DMS79 treated with DMSO at 0.1 percent for 48 hours (cell line): Measurements from ENCODE around the gene STAT4.
A peak's percentile ranks its signal among the peaks of the same experiment; 100 is the strongest.
"Not testable (repeated sequence)": the region's sequence is repeated elsewhere in the genome, so short reads cannot be mapped to it uniquely, and the experiment has no call there.

Experiments used
- DNase-seq: peaks from one replicate; lab custom pipeline; 2025; lab: John Stamatoyannopoulos, UW

STAT4 gene

DNA sequence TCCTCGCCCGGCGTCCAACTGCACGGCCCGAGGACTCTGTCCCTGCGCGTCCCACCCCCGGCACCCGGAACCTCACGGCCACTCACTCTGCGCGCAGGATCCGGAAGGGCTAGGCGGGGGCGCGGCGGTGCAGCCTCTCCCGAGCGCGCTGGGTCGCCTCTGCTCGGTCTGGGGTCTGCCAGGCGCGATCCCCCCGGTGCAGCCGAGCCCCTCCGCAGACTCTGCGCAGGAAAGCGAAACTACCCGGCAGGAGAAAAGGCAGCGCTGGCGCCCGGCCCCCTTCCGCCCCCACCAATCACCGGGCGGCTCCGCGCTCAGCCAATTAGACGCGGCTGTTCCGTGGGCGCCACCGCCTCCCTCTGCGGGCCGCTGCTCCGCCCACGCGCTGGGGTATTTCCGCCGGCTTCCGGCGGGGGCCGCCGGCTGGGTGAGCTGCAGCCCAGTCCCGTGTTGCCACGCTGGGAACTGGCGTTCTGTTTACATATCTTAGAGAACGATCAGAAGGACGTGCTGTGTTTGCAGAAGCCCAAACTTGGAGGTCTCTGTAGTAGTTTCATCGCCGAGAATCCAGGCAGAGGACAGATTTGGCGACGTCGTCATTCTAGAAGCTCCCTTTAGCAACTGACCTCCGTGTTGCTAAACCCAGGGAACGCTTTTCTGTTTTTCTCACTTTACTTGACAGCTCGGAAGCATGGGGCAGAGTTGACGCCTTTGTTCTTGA lies 136.7 kb downstream of the STAT4 start, which contains the start of gene STAT1:
Gene STAT1, minus strand, starts transcription at position 240 of the 721 bp plus-strand sequence. CDS start 4,168 bp downstream, outside the sequence.
- DNase-seq: peak; percentile 93

DNA sequence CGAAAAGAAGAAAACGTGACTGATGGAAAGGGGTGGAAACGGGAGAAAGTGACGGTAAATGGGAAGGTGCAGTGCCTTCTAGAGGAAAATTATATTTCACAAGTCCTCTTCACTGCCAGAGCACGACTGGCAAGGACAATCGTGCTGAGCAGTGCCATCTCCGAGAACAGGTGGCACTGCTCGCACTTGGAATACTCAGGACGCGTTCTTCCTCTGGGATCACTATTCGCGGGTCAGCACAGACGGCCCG lies 137.2 kb downstream of the STAT4 start:
- DNase-seq: no peak

DNA sequence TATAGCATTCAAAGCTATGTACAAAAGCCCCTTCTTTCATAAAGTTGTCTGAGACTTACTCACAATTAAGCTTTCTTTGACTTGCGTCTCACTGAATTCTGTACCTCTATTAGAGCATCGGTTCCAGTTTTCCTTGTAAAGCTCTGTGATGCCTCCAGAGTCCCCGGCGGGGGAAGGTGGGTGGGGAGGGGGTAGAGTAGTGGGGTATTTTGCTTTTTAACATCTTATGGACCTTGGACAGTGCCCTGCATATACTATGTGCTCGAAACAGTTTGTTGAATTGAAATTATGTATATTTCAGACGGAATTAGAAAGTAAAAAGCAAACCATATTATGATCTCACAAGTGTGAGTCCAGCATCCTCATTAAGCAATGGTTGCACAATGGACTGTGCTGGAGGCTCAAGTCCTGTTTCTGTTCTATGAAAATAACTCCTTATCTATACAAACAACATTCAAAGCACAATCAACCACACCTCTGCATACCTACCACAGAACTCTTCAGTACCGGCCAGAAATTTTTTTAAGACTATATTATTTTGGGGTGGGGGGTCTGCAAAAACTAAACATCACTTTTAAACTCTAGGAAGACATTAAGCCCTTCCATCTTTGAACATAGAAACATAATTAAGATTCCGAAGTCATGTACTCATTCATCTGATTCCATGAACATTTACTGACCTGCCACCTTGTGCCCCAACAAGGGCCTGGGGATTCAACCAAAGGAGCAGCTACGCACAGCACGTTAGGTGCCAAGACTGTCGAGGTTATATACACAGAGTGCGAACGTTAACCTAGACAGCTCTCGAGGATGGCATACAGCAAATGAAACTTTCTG lies 137.7 kb downstream of the STAT4 start:
- DNase-seq: peak; percentile 64

DNA sequence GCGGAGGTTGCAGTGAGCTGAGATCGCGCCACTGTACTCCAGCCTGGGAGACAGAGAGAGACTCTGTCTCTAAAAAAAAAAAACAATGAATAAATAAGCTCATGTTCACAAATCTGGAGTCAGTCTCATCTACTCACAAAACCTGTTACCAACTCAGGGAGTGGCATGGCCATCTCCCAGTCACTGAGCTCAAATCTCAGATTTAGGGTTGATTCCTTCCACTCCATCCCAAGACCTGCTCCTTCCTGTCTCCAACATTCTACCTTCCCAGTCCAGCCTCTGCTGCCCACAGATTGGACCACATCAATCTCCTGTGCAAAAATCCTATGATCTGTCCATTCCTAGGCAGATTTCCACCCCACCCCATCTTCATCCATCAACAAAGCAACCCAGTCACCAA lies 138.4 kb downstream of the STAT4 start:
- no peak for DNase-seq

DNA sequence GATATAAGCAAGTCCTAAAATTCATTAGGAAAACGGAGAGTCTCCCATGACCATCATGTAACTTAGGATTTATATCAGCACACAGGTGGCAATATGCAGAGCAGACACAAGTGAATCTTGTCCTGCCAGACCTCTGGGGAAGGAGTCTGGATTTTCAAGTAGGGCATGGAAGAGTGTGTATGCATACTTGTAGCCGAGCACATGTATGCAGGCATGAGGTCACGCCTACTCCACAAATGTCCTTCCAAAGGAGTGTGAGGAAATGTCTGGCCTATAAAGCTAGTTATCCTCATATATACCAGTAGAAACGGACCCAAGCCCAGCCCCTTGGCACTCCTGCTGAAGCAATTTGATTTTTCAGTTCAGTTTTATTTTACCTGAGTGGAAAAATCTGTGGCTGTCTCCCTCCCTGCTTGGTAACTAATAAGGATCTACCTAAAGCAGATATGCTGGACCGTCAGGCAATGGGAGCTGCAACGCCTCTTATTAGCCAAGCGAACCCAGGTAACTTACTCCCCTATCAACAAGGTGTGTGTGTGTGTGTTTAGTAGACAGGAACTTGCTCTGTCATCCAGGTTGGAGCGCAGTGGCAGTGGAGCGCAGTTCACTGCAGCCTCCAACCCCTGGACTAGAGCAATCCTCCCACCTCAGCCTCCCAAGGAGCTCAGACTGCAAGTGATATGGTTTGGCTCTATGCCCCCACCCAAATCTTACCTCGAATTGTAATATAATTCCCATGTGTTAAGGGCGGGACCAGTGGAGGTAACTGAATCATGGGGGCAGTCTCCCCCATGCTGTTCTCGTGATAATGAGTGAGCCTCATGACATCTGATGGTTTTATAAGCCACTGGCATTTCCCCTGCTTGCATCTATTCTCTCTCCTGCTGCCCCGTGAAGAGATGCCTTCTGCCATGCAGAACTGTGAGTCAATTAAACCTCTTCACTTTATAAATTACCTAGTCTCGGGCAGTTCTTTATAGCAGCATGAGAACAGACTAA lies 139.6 kb downstream of the STAT4 start:
- DNase-seq: no peak

DNA sequence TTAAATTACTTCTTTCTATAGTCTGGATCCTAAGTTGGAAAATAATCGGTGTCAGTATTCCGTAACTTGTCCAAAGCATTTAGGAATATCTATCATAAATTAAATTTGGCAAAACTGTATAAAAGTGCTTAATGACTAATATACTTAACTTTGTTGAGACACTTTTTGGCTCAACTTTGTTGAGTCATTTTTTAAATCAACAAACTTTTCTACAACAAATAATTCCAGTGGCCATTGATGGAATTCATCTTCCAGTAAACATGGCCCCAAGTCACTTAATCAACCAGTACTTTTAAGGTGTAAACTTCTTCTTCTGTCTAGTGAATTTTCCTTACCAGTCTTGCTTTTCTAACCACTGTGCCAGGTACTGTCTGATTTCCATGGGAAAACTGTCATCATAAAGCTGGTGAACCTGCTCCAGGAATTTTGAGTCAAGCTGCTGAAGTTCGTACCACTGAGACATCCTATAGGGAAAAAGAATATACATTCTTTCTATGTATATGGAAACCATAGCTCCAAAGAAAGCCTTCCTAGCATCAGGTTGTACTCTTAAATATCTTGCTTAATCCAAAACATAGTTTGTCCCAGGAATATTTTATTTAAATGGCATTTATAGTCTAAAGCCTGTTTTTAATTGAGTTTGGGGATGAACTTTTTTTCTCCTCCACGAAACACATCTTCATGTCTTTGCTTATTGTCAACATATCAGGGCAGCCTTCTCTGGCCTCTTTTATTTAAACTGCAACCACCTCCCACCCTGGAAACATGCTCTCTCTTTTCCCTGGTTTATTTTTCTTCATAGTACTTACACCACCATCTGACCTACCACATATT lies 141.0 kb downstream of the STAT4 start:
- DNase-seq: no peak

DNA sequence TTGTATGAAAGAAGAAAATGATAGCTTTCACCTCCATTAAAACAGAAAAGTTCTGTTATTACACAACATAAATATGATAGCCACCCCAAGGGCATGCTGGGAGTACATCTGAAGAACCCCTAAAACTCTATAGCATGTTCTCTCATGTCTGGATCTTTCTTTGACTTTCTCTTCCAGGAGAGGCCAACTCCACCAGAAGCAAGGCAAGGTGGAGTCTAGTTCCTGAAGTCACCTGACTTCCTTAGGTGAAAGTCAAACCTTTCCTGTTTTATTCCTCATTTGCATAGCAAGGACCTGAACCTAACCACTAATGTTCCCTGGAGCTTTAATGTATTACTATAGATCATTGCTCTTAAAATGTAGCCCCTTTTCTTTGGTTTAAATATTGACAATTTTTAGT lies 142.5 kb downstream of the STAT4 start:
- DNase-seq: no peak

DNA sequence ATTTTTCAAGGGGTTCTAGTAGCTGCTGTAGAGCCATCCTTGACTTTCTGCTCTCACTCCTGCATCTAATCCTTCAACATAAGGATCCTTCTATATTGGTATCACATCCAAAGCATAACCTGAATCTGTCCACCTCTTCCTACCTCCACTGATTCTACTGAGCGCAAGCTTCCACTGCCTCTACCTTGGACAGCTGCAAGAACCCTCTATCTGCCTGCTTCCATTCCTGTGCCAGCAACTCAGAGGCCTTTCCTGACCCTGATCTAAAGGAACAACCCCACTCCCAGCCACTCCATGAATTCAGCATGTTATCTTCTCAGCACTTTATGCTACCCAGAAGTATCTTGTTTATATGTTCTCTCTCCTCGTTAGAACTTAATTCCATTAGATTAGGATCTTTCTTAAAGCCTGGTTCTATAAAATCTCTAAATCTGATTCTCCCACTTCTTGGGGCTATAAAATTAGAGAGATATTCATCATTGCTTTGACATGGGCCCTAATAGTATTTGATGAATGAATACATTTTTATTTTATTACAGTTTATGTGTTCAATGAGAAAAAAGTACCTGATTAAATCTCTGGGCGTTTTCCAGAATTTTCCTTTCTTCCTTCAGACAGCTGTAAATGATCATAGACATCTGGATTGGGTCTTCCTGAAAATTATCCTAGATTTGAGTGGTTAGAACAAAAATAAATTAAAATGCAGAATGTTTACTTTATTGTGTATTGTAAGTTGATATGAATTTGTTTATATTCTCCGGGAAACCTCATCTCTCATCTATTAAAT lies 143.6 kb downstream of the STAT4 start:
- DNase-seq: no peak

DNA sequence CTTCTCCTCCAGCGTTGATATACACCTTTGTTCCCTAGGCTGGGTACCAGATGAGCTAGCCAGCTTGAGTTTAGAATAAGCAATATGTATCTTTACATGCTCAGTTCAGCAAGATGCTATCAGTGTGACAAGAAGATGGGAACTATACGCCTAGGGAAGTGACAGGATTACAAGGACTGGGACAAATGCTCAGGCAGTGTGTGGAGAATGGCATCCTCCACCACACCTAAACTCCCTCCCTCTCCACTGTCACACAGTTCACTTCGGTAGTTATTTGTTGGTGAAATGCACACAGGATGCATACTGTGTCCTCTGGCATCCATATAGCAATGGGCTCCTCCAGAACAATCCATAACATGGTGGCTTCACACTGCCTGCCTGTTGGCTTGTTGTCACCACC lies 144.5 kb downstream of the STAT4 start:
- no peak for DNase-seq

DNA sequence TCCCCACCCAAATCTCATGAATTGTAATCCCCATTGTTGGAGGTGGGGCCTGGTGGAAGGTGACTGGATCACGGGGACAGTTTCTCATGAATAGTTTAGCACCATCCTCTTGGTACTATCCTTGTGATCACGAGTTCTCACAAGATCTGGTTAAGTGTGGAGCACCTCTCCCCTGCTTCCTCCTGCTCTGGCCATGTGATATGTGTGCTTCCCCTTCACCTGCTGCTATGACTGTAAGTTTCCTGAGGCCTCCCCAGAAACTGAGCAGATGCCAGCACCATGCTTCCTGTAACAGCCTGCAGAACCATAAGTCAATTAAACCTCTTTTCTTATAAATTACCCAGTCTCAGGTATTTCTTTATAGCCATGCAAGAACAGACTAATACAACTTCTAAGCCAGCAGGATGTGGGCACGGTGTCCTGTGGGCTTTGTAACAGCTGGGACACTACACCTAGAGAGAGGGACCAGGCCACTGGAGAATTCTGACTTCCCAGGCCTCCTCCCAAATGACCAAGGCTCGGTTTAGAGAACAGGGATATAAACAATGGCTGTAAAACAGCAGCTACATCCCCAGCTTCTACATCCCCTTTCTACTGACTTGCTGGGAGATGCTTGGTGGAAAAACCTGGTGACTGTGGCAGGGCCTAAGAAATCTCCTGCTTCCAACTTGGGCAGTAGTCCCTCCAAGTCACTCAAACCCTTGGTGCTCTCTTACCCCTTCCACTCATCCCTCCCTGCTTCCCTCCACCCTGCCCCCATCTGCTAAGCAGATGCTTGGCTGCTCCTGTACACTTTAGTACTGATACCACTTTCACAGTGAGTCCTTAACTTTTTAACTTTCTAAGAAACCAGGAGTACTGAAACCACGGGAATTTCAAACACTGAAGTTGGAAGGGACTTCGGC lies 147.1 kb downstream of the STAT4 start:
- no peak for DNase-seq

DNA sequence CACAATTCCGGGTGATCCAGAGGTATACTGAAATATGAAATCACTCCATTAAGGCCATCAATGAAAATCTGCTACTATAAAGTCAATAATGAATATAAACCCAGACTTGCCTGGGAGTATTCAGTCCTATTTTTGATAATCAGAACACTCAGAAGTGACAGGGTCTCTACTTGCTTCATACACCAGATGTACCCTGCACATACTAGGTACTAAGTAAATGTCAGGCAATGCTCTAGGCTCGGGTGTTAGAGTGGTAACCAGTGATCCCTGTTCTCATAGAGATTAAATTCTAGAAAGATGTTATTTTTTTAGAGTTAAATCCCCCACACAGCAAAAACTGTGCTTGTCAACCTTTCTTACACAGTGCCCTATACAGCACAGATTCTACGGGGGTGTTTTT lies 149.2 kb downstream of the STAT4 start:
- DNase-seq: no peak

DNA sequence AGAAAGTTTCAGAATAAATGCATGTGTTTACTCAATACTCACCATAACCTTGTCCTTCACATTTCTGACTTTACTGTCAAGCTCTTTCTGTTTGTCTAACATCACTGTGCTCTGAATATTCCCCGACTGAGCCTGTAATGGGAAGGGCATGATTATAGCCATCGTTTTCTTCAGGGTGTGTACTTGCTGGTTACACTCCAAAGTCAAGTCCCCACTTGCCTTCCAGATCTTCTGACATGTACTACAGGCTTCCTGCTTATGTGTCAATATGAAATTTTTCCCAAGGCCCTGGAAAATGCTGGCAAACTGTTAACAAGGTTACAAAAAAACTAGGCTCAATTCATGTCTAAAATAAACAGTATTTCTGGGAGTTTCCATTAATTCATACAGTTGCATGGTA lies 149.8 kb downstream of the STAT4 start:
- DNase-seq: no peak

DNA sequence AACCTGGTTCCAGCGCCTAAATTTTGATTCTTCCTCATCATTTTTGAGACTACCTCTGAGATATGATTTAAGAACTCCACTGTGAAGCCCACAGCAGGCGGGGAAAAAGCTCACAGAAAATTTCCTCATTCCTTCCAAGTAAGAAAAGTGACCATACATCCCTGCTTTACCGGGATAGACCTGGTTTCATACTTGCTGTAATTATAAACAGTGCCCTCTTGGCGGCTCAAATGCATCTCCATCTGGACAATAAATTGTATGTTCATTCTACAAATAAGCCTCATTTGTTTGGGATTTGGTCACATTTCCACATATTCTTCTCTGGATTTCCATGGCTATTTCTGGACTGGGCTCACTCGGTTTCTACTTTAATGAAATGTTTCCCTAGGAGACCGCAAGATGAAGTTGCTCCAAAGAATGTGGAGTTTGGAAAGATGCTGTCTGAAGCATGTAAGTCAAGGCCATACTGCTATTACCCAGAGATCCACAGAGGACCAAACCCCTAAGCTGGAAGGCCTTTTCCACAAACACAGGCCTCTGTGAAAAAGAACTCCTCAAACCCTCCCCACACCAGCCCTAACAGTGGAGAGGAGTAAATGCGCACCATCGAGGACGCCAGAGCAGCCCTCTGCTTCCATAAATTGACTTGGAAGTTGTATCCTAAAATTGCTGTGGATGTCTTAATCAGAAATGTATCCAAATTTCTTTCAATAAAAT lies 150.7 kb downstream of the STAT4 start:
- no peak for DNase-seq

DNA sequence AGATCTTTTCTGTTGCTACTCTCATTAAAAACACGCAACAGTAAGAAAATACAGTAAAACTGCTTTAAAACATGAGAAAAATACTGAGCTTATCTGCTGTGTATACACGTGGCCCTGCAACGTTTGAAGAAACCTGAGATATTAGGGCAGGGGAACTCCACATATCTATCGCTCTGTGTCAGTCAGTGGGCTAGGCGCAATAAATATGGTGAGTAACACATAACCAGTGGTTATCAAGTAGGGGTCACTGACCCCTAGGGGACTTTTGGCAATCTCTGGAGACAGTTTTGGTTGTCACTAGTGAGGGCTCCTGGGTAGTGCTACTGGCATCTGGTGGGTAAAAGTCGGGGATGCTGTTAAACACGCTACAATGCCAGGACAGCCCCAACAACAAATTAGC lies 151.7 kb downstream of the STAT4 start:
- no peak for DNase-seq

DNA sequence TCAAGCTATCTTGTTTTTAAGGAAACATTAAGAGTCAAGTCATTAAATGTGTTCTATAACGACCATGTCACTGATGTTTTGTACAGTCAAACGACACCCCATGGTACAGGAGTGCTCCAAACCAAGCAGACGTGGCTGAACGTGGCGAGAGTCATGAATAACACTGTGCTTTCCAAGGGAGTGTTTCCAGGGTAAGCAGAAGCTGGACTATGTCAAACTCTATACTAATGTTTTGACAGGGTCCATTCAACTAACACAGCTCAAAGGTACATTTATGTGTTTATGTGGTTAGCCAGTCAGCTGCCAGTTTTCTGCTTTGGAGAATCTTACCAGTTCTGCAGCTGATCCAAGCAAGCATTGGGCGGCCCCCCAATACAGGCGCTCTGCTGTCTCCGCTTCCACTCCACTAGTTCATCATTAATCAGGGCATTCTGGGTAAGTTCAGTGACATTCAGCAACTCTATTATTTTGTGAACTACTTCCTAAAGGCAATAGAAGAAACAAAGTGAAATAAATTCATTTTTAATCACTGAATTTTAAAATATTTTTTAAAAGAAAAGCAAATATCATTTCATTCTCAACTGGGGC lies 153.2 kb downstream of the STAT4 start:
- no peak for DNase-seq

DNA sequence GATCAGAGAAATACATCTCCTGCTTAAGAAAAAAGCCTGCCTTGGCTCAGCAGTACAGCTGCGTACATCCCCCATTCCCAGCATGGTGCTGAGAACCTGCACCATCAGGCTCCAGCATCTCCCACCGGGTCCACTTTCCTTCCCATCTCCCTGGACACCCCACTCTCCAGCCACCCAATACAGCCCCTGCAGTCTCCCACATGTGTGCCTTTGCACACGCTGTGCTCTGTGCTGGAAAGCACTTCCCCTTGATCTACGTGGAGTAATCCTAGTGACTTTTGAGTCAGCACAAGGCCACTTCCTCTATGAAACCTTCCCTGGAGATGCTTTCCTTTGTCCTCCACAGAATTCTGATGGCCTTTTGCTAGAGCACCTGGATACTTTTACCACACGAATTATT lies 153.8 kb downstream of the STAT4 start:
- no peak for DNase-seq

DNA sequence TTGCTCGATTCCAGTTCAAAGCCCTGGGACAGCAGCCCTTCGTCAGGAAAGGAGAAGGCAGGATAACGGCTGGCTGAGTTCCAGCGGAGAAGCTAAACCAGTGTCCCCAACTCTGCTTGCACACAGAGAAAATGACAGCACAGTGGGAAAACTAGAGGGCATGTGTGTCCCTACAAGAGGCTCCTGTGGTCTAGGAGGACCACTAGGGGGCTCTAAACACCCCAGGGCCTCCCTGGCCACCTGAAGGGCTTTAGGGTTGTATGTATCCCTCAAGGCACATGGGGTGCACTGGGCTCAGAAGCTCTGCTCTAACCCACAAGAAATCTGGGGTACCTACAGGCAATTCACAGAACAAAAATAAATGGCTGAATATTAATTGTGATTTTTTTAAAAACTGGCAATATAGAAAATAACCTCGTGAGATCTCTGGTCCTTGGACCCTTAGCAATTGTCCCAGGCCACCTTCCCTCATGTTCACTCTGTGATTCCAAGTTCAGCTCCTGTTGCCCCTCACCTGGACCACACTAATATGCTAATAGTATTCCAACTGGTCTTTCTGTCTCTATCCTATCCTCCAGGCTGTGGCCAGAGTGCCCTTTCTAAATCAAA lies 154.4 kb downstream of the STAT4 start:
- no peak for DNase-seq

DNA sequence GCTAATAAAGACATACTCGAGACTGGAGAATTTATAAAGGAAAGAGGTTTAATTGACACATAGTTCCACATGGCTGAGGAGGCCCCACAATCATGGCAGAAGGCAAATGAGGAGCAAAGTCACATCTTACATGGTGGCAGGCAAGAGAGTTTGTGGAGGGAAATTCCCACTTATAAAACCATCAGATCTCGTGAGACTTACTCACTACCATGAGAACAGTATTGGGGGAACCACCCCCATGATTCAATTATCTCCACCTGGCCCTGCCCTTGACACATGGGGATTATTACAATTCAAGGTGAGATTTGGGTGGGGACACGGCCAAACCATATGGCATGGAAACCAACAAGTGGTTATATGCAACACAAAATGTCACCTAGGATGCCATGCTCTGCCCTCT lies 155.5 kb downstream of the STAT4 start:
- DNase-seq: not testable (repeated sequence)
